Gastroesophageal sphincter (tissue), 4 donors: ENCODE results near the gene ESX1. TPM values are rescaled to one million over a fixed set of nuclear protein-coding genes. Genes with fewer than 3 reads are reported as not detected.

ENCODE experiments used
- ATAC-seq: fragments of 150-250 bp; one replicate; pipeline ENCODE4 v1.9.1; 2016; ENCODE audit warnings: mild to moderate bottlenecking, moderate library complexity
- H3K27ac ChIP-seq, 4 donors: fragments of 200-600 bp; sonication (generic) in 3 of 4; 1 replicate in 3 of 4; 2 replicates in 1 of 4; pipeline ENCODE4 v1.5.1; 2016 to 2019
- H3K27me3 ChIP-seq: fragments of 200-600 bp; sonication (generic); one replicate; pipeline ENCODE4 v1.5.1; 2019
- H3K36me3 ChIP-seq, 2 donors: fragments of 200-600 bp; sonication (generic); one replicate each; pipeline ENCODE4 v1.5.1; 2019; ENCODE audit warnings: control low read depth in 1 of 2
- H3K4me1 ChIP-seq, 3 donors: fragments of 200-600 bp; sonication (generic); 1 replicate in 2 of 3; 2 replicates in 1 of 3; pipeline ENCODE4 v1.5.1; 2016 to 2019; ENCODE audit warnings: control low read depth in 2 of 3
- H3K4me3 ChIP-seq, 2 donors: fragments of 200-600 bp; sonication (generic); one replicate each; pipeline ENCODE4 v1.5.1; 2019; ENCODE audit warnings: mild to moderate bottlenecking in 1 of 2, moderate library complexity in 1 of 2
- H3K9me3 ChIP-seq, 3 donors: fragments of 200-600 bp; sonication (generic); one replicate each; pipeline ENCODE4 v1.5.1; 2017 to 2019; ENCODE audit warnings: control low read depth in 2 of 3
- EP300 ChIP-seq: sonication (generic); formaldehyde crosslinking; IDR thresholded peaks from one replicate; pipeline ENCODE4 v1.6.1; 2017; ENCODE audit warnings: antibody characterized with exemption, mild to moderate bottlenecking
- POLR2A ChIP-seq, 2 donors: fragments of 450-650 bp; IDR thresholded peaks; one replicate each; pipeline ENCODE4 v1.6.1; 2017; ENCODE audit warnings: antibody characterized with exemption in 2 of 2, mild to moderate bottlenecking in 2 of 2, moderate library complexity in 1 of 2
- POLR2AphosphoS5 ChIP-seq: sonication (generic); formaldehyde crosslinking; IDR thresholded peaks from one replicate; pipeline ENCODE4 v1.6.1; 2017; ENCODE audit warnings: antibody characterized with exemption
- WGBS, 2 donors: methylation state at CpG; one replicate each; pipeline ENCODE4 v1.1.5; 2018; ENCODE audit warnings: low coverage in 1 of 2; 5-methylcytosine and 5-hydroxymethylcytosine counted together
- total RNA-seq, 4 donors: library from RNA; depleted of rRNA; stranded (reverse); fragments of >200 nt; gene quantifications; one replicate each; pipeline ENCODE4 v1.1.0, GENCODE V29; 2016
- TF ChIP-seq, protein P1 (sequence below), 4 experiments: fragments of 200-600 bp in 2 of 4; fragments of 450-650 bp in 2 of 4; sonication (generic) in 1 of 4; IDR thresholded peaks; one replicate each; pipeline ENCODE4 v1.5.1; 2017 to 2019; ENCODE audit warnings: antibody characterized with exemption in 4 of 4, mild to moderate bottlenecking in 2 of 4, moderate library complexity in 2 of 4

Gene ESX1
- total RNA-seq: not detected

DNA sequence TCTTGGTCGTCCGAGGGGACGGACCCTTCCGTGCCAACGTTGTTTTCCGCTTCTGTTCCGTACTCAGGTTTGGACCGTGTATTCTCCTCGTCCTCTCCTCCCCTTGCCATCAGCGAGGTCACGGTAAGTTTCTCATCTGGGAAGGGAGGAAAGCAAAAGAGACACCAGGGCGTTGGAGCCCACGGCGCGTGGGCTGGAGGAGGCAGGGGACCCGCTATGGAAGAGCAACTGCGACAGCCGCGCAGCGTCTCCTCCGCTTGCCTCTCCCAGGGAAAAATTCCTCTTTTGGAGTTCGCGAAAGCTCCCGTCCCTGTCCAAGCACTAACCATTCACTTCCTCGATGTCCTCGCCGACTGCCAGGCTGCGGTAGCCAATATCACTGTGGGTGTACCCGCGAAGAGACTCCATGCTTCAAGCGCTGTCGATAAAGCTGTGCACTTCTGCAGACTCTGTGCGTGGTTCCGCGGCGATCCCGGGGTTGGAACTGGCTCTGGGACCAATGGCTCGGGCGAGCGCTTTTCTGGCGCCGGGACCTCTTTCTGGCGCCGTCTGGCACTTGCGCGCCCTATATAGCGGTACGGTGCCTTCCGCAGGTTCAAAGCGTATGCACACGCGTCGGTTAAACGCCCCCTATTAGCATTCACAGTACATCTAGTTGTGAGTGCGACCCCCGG, at the start of gene ESX1:
Gene ESX1, minus strand, starts transcription at position 492 of the 674 bp plus-strand sequence. Its CDS starts 84 bp downstream, at position 408.
- Histone ChIP-seq H3K4me1 (peaks cover 0 to 24% (median 0%) of the 10 kb centered on the region in 3 donors), H3K27me3 (peaks cover 50% of the 10 kb centered on the region), H3K27ac (no peak within 1 kb of the TSS), H3K9me3 (no peaks in the 10 kb centered on the region), H3K4me3 (peak within 1 kb of the TSS in 1 of 2 donors; percentile 26), H3K36me3 (no peaks in the 10 kb centered on the region)
- no peak for TF ChIP-seq EP300
- no peak for TF ChIP-seq POLR2AphosphoS5
- TF ChIP-seq POLR2A (IDR thresholded peaks at IDR 0.05): no peak
- TF ChIP-seq, protein P1, sequence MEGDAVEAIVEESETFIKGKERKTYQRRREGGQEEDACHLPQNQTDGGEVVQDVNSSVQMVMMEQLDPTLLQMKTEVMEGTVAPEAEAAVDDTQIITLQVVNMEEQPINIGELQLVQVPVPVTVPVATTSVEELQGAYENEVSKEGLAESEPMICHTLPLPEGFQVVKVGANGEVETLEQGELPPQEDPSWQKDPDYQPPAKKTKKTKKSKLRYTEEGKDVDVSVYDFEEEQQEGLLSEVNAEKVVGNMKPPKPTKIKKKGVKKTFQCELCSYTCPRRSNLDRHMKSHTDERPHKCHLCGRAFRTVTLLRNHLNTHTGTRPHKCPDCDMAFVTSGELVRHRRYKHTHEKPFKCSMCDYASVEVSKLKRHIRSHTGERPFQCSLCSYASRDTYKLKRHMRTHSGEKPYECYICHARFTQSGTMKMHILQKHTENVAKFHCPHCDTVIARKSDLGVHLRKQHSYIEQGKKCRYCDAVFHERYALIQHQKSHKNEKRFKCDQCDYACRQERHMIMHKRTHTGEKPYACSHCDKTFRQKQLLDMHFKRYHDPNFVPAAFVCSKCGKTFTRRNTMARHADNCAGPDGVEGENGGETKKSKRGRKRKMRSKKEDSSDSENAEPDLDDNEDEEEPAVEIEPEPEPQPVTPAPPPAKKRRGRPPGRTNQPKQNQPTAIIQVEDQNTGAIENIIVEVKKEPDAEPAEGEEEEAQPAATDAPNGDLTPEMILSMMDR (IDR thresholded peaks at IDR 0.05): no peak
- ATAC-seq: no peak
- 29% methylated on average over 7 of the region's 56 CpGs; no CpG with 5 or more reads in 1 of the 2 donors for WGBS, 2 donors

DNA sequence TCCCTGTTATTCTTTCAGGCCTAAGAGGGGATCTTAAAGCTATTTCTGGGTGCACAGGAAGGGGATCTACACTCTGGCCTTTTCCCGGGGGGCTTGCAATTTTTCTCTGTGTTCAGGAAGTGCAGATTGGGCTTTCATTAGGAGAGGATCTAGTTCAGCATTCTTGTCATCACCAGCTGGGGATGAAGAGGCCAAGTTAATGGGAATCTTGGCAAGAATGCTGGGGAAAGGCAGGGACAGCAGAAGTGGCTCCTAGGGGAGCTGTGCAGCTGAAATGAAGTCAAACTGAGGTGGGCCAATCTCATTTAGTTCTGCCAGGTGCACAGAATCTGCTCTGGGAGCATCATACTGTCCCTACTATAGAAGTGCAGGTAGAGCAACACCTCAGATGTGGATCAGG, 40.9 kb upstream of the ESX1 start:
- no peak for ATAC-seq
- TF ChIP-seq, protein P1 (IDR thresholded peaks at IDR 0.05): no peak
- no peak for TF ChIP-seq EP300
- TF ChIP-seq POLR2A (IDR thresholded peaks at IDR 0.05): no peak
- Histone ChIP-seq H3K27me3 (no peaks in the 10 kb centered on the region), H3K4me1 (no peaks in the 10 kb centered on the region), H3K27ac (no peak overlapping the region), H3K9me3 (no peaks in the 10 kb centered on the region), H3K36me3 (no peaks in the 10 kb centered on the region), H3K4me3 (no peak overlapping the region)
- WGBS, 2 donors: no CpG with 5 or more reads among the region's 1 CpG

DNA sequence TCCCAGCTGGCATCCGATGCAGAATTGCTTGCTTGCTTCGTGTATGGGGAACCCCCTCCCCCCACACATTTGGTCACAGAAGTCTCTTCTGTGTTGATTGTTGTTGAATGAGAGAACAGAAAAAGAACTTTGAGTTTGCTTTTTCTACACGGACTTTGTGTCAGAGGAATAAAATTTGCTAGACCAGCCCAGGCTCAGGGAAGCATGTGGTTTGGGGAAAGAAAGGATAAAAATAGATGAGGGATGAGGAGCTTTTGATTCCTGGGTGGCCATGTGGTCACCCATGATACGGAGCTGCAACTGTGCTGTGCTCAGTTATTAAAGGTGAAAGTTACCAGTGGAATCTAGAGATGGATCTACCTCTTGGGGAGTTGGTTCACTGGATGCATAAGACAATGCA, 34.2 kb upstream of the ESX1 start:
- TF ChIP-seq, protein P1 (IDR thresholded peaks at IDR 0.05): no peak
- H3K27me3 ChIP-seq: no peaks in the 10 kb centered on the region
- 35 to 40% methylated on average over 2 of the region's 4 CpGs for WGBS, 2 donors
- H3K4me1 ChIP-seq: no peaks in the 10 kb centered on the region
- no peak overlapping the region for H3K4me3 ChIP-seq
- ATAC-seq: no peak
- no peaks in the 10 kb centered on the region for H3K9me3 ChIP-seq
- no peaks in the 10 kb centered on the region for H3K36me3 ChIP-seq
- H3K27ac ChIP-seq: no peak overlapping the region

DNA sequence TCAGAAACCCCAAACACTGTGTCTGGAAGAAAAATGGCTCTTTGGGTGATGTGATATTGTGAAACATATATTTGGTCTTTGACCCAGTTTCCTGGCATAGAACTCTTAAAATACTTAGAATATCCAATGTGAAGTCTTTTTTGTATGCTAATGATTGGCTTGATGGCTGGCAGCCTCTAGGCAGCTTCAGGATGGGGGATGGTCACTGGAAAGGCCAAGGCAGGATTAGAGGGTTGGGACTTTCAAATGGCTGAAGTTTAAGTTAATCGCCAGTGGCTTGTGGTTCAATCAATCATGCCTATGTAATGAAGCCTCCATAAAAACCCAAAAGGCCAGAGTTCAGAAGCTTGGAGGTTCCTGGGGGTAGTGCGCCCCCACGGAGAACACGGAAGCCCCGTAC, 33.5 kb upstream of the ESX1 start:
- 21% methylated on average over 5 of the region's 5 CpGs; no CpG with 5 or more reads in 1 of the 2 donors for WGBS, 2 donors
- H3K9me3 ChIP-seq: no peaks in the 10 kb centered on the region
- no peak overlapping the region for H3K27ac ChIP-seq
- H3K36me3 ChIP-seq: no peaks in the 10 kb centered on the region
- ATAC-seq: no peak
- no peak for TF ChIP-seq EP300
- TF ChIP-seq POLR2A (IDR thresholded peaks at IDR 0.05): no peak
- TF ChIP-seq, protein P1 (IDR thresholded peaks at IDR 0.05): no peak
- no peak for TF ChIP-seq POLR2AphosphoS5
- no peak overlapping the region for H3K4me3 ChIP-seq
- H3K4me1 ChIP-seq: no peaks in the 10 kb centered on the region
- H3K27me3 ChIP-seq: no peaks in the 10 kb centered on the region

DNA sequence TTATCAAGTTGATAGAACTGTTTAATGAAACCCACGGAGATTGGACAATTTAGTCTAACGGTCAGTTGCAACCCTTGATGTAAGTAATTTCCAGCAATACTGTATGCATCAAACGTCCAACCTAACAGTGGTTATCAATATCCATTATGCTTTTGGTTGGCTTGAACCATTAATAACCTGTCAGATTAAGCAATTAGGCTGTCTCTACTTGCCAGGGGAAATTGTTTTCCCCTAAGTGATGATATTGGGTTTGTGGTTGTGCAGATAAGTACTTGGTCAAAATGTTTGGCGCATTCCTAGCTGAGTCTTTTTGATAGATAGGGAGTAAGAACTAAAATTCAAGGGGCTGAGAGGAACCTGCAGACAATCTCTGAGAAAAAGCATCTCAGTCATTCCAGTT, 30.5 kb upstream of the ESX1 start:
- no peaks in the 10 kb centered on the region for H3K4me1 ChIP-seq
- no peaks in the 10 kb centered on the region for H3K36me3 ChIP-seq
- no peak overlapping the region for H3K4me3 ChIP-seq
- no peaks in the 10 kb centered on the region for H3K9me3 ChIP-seq
- H3K27me3 ChIP-seq: no peaks in the 10 kb centered on the region
- no peak for ATAC-seq
- TF ChIP-seq, protein P1 (IDR thresholded peaks at IDR 0.05): no peak
- no peak for TF ChIP-seq EP300
- TF ChIP-seq POLR2A (IDR thresholded peaks at IDR 0.05): no peak
- TF ChIP-seq POLR2AphosphoS5: no peak
- WGBS, 2 donors: 75 to 83% methylated on average over 2 to 4 of the region's 4 CpGs
- no peak overlapping the region for H3K27ac ChIP-seq
